SHP77 (cell line): ENCODE measurements around the gene DHX8.
"Not testable (repeated sequence)": the region's sequence is repeated elsewhere in the genome, so short reads cannot be mapped to it uniquely, and the experiment has no call there.

Experiments used
- DNase-seq, 2 experiments: peaks; one replicate each; lab custom pipeline; 2025; lab: John Stamatoyannopoulos, UW

DHX8 gene

DNA sequence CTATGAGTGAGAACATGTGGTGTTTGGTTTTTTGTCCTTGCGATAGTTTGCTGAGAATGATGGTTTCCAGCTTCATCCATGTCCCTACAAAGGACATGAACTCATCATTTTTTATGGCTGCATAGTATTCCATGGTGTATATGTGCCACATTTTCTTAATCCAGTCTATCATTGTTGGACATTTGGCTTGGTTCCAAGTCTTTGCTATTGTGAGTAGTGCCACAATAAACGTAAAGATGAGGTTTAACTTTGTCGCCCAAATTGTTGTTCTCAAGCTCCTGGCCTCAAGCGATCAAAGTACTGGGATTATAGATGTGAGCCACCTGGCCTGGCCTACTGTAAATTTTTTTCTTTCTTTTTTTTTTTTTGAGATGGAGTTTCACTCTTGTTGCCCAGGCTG is 21.2 kb upstream of the DHX8 start:
- DNase-seq = not testable (repeated sequence)

DNA sequence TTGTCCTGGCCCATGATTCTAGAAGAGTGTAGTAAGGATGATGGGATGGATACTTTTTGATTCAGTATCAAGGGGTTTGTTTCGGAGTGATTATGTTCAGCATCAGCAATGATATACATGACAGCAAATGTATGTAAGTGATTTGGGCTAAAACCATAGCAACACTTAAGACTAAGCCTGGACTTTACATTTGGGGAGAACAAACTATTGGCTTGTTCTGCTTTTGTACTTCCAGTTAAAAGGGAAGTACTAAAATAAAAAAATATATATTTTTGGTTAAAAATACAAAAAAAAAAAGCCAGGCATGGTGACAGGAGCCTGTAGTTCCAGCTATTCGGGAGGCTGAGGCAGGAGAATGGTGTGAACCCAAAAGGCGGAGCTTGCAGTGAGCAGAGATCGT is 20.5 kb upstream of the DHX8 start:
- no peak for DNase-seq

DNA sequence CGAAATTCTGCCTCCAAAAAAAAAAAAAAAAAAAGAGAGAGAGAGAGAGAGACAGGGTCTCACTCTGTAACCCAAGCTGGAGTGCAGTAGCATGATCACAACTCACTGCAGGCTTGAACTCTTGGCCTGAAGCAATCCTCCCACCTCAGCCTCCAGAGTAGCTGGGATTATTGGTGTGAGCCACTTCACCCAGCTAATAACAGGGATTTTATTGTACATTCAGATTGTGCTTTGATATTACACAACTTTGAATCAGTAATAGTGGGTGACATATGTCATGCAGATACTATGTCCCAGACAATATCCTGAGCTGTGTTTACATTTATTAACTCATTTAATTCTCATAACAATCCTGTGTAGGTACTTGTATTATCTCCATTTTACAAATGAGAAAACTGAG is 19.7 kb upstream of the DHX8 start:
- no peak for DNase-seq

GRCh38 chr17:43465049-43465448 is 18.7 kb upstream of the DHX8 start:
- DNase-seq = no peak

DNA sequence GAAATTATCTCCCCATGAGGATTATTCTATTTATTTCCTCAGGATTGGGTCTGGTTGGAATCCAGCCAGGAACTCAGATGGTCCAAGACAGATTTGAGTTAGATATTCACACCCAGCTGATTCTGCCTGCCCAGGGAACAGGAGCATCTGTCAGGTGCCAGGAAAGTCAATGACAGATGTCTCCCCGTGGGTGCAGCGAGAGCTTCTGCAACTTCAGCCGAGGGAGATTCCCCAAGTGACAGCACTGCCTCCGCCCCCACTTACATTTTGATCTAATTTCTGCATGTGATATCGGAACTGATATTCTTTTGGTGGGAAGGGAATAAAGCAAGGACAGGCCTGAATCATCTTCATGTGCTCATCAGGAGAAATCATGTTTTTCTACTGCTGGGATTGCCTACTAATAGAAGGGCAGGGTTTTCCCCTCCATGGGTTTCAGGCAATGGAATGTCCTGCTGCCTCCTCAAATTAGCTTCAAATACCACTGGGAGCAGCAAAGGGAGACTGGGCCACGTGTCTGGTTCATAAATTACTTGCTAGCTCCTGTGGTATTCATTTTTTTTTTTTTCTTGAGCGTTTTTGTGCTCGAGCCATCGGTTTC is 15.7 kb upstream of the DHX8 start:
- DNase-seq = no peak

GRCh38 chr17:43468691-43469139 is 15.1 kb upstream of the DHX8 start:
- DNase-seq = no peak

DNA sequence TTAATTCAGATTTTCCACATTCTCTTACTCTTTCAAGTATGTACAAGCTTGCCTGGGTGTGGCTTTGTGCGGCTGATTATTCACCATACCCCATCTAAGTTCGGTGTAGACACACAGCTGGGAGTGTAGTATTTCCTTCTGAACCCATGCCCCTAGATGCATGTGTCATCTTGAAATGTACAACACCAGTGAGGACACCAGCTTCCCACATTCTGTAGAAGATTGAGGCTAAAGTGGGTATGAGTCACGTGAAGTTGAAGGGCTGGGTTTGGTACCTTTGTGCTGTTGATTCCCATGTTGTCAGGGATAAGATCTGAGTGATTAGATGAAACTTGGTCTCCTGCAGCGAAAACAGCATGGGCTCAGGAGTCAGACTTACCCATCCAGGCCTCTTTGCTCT is 14.6 kb upstream of the DHX8 start:
- no peak for DNase-seq

DNA sequence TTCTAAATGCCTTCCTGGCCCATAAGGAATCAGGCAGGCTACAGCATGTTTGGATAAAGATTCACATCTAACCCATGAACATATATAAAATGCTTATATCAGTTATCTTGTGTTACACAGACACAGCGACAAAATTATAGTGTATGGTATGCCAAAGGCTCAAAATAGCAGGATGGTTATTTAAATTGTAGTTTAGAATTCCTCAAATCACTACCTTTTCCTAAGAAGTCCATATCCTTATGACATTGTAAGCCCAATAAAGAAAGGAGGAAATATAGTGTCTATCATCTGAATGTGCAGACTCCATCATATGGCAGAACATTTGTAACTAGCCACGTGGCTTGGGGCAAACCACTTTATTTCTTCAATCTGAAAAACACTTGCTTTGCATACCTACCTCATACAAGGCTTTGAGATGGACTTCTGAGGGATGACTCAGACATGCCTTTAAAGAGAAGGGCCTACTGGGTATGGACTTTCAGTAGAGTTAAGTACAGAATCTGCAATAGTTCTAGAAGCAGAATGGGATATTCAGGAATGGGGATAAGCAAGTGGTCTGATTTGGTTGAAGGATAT is 12.1 kb upstream of the DHX8 start:
- no peak for DNase-seq

GRCh38 chr17:43475494-43476089 is 8.2 kb upstream of the DHX8 start:
- no peak for DNase-seq

DNA sequence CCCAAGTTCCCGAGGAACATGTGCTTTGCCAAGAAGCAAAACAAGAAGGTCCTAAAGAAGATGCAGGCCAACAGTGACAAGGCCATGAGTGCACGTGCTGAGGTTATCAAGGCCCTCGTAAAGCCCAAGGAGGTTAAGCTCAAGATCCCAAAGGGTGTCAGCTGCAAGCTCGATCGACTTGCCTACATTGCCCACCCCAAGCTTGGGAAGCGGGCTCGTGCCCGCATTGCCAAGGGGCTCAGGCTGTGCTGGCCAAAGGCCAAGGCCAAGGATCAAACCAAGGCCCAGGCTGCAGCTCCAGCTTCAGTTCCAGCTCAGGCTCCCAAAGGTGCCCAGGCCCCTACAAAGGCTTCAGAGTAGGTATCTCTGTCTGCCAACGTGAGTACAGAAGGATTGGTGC is 7.5 kb upstream of the DHX8 start:
- DNase-seq = not testable (repeated sequence)

GRCh38 chr17:43477832-43478634 is 5.7 kb upstream of the DHX8 start:
- no peak for DNase-seq

- no peak for DNase-seq
These were observed 3.8 kb upstream of the DHX8 start for GRCh38 chr17:43479948-43480347.

DNA sequence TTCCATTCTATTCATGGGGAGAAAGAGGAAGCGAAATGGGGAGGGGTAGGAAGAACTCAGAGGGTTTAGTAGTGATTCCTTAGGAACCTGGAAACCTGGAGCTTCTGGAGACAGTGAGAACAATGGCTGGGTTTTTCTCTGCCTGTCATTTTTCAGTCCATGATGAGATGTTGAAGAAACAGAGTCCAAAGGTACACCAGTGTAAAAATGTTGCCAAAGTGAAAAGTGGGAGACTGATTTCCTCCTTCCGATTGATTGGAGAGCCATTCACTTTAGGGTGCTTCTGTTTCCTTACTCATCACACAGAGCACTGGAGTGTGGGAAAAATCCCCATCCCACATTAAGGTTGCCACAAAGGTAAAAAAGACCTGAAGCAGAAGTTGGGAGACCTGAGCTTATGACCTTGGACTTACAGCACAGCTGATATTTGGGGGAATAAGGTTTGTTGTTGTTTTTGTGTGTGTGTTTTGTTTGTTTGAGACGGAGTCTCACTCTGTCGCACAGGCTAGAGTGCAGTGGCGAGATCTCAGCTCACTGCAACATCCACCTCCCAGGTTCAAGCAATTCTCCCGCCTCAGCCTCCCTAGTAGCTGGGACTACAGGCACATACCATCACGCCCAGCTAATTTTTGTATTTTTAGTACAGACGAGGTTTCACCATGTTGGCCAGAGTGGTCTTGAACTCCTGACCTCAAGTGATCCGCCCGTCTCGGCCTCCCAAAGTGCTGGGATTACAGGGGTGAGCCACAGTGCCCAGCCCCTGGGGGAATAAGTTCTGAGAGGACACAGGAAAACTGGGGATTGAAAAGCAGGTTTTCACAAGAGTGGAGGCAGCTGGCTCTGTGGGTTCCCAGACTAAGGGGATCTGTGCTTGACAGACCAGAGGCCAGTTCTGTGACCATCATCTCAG is 1.4 kb upstream of the DHX8 start:
- DNase-seq = no peak

DNA sequence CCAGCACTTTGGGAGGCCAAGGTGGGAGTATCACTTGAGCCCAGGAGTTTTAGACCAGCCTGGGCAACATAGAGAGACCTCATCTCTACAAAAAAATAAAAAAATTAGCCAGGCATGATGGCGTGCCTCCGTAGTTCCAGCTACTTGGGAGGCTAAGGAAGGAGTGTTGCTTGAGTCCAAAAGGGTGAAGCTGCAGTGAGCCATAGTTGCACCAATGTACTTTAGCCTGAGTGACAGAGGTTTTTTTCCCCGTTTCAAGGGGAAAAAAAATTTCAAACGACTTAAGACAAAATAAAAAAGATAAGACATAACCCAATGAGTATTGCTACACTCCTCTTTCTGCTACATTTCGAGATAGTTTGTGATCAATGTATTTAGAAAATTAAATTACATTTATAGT is 6.8 kb downstream of the DHX8 start:
- no peak for DNase-seq

DNA sequence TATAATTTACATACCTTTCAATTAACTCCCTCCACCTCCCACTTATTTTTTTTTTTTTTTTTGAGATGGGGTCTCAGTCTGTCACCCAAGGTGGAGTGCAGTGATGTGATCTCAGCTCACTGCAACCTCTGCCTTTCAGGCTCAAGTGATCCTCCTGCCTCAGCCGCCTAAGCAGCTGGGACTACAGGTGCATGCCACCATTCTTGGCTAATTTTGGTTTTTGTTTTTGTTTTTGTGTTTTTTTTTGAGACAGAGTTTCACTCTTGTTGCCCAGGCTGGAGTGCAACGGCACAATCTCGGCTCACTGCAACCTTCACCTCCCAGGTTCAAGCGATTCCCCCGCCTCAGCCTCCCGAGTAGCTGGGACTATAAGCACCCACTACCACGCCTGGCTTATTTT is 25.7 kb downstream of the DHX8 start:
- not testable (repeated sequence) for DNase-seq

DNA sequence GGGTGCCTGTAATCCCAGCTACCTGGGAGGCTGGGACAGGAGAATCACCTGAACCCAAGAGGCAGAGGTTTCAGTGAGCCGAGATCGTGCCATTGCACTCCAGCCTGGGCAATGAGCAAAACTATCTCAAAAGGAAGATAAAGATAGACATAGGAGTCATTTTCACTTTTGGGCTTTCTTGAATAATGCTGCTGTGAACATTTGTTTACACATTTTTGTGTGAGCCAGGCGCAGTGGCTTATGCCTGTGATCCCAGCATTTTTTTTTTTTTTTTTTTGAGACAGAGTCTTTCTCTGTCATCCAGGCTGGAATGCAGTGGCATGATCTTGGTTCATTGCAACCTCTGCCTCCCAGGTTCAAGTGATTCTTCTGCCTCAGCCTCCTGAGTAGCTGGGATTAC is 27.4 kb downstream of the DHX8 start:
- not testable (repeated sequence) for DNase-seq

DNA sequence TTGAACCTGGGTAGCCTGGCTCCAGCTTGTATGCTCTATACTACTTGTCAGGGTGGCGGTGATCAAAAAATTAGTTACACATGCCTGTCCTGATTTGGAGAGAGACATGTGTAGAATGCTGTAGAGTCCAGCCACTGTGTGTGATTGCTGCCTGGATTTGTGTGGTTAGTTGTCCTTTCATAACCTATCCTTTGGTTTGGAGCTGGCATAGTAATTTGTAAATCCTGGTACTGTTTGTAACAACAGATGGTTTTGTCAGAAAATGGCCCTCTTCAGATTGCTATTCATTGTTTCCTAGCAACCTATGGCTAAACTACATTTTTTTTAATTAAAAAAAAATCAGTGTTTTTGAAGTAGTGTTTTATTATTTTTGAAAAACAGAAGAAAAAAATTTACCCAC is 31.9 kb downstream of the DHX8 start:
- no peak for DNase-seq

GRCh38 chr17:43517161-43517560 is 33.4 kb downstream of the DHX8 start:
- no peak for DNase-seq

GRCh38 chr17:43517615-43518386 is 34.0 kb downstream of the DHX8 start:
- DNase-seq = no peak

GRCh38 chr17:43521389-43521788 is 37.6 kb downstream of the DHX8 start:
- no peak for DNase-seq

GRCh38 chr17:43524945-43525575 is 41.3 kb downstream of the DHX8 start:
- no peak for DNase-seq
